GM23338 (cell line): Measurements from ENCODE around the gene IGFL4. TPM values are rescaled to one million over a fixed set of nuclear protein-coding genes. Genes with fewer than 3 reads are reported as not detected.

ENCODE experiments used
- ATAC-seq: fragments of 200-7000 bp; cut with Tn5 transposase; 3 replicates; pipeline ENCODE4 v1.9.1; 2020
- DNase-seq: peaks from one replicate; pipeline ENCODE4 v3.0.0-alpha.2; 2015; ENCODE audit warnings: low spot score
- H2AFZ ChIP-seq: fragments of 200-600 bp; sonication (generic); 2 replicates; pipeline ENCODE4 v1.8.0; 2016; ENCODE audit warnings: antibody characterized with exemption, mild to moderate bottlenecking, moderate library complexity
- H3F3A ChIP-seq: fragments of 200-600 bp; sonication (generic); replicated peaks from 2 replicates; pipeline ENCODE4 v1.8.0; 2017; ENCODE audit warnings: antibody characterized with exemption, mixed run types, low read depth
- H3K27ac ChIP-seq: fragments of 200-600 bp; sonication (generic); 2 replicates; pipeline ENCODE4 v1.6.1; 2016; ENCODE audit warnings: low read depth
- H3K27me3 ChIP-seq: fragments of 200-600 bp; sonication (generic); 2 replicates; pipeline ENCODE4 v1.8.0; 2016; ENCODE audit warnings: mild to moderate bottlenecking, mixed run types, moderate library complexity; ENCODE audit not compliant: insufficient read depth
- H3K36me3 ChIP-seq: fragments of 200-600 bp; sonication (generic); 2 replicates; pipeline ENCODE4 v1.8.0; 2016; ENCODE audit warnings: mild to moderate bottlenecking; ENCODE audit not compliant: insufficient read depth
- H3K4me1 ChIP-seq: fragments of 200-600 bp; sonication (generic); 2 replicates; pipeline ENCODE4 v1.8.0; 2016; ENCODE audit warnings: mild to moderate bottlenecking, moderate library complexity; ENCODE audit not compliant: insufficient read depth
- H3K4me2 ChIP-seq: fragments of 200-600 bp; sonication (generic); 2 replicates; pipeline ENCODE4 v1.7.1; 2017; ENCODE audit warnings: mixed run types
- H3K4me3 ChIP-seq: fragments of 200-600 bp; sonication (generic); 2 replicates; pipeline ENCODE4 v1.6.1; 2016; ENCODE audit warnings: mixed run types
- H3K79me2 ChIP-seq: fragments of 200-600 bp; sonication (generic); replicated peaks from 2 replicates; pipeline ENCODE4 v1.8.0; 2017; ENCODE audit warnings: mild to moderate bottlenecking; ENCODE audit not compliant: insufficient read depth
- H3K9me2 ChIP-seq: fragments of 200-600 bp; sonication (generic); 2 replicates; pipeline ENCODE4 v1.8.0; 2017; ENCODE audit not compliant: insufficient read depth
- H4K20me1 ChIP-seq: fragments of 200-600 bp; sonication (generic); replicated peaks from 2 replicates; pipeline ENCODE4 v1.8.0; 2017; ENCODE audit warnings: mild to moderate bottlenecking; ENCODE audit not compliant: insufficient read depth
- H3K27ac Mint-ChIP-seq: 2 replicates; pipeline ENCODE4 v1.8.0; 2020; ENCODE audit warnings: inconsistent platforms, mild to moderate bottlenecking, moderate library complexity, mixed read lengths
- H3K27me3 Mint-ChIP-seq: 3 replicates; pipeline ENCODE4 v1.8.0; 2022; ENCODE audit warnings: low read depth, mild to moderate bottlenecking, moderate library complexity, mixed read lengths, inconsistent platforms; ENCODE audit not compliant: insufficient read depth, poor library complexity
- H3K36me3 Mint-ChIP-seq: 3 replicates; pipeline ENCODE4 v1.8.0; 2021; ENCODE audit warnings: low read depth, mild to moderate bottlenecking, inconsistent platforms, moderate library complexity, mixed read lengths
- H3K4me1 Mint-ChIP-seq: 3 replicates; pipeline ENCODE4 v1.8.0; 2020; ENCODE audit warnings: mild to moderate bottlenecking, inconsistent platforms, mixed read lengths
- H3K4me3 Mint-ChIP-seq: 3 replicates; pipeline ENCODE4 v1.8.0; 2021; ENCODE audit warnings: moderate library complexity, mild to moderate bottlenecking, inconsistent platforms, mixed read lengths
- H3K9me3 Mint-ChIP-seq: 3 replicates; pipeline ENCODE4 v1.8.0; 2020; ENCODE audit warnings: moderate library complexity, mild to moderate bottlenecking, inconsistent platforms, mixed read lengths
- CREB1 ChIP-seq: fragments of 250-450 bp; sonication (Bioruptor Pico); IDR thresholded peaks from 2 replicates; pipeline ENCODE4 v1.5.0; 2020; ENCODE audit warnings: low read depth, mild to moderate bottlenecking, moderate library complexity
- CTCF ChIP-seq, 2 experiments: fragments of 200-600 bp in 1 of 2; sonication (generic) in 1 of 2; conservative IDR thresholded peaks; 2 replicates each; pipeline versions ENCODE4 v1.5.1 to v1.6.1; 2016 to 2017; ENCODE audit warnings: antibody characterized with exemption in 2 of 2, low read depth in 2 of 2, mild to moderate bottlenecking in 2 of 2, moderate library complexity in 1 of 2
- ETS1 ChIP-seq: IDR thresholded peaks from 2 replicates; pipeline ENCODE4 v1.6.1; 2016; ENCODE audit warnings: antibody characterized with exemption
- EZH2 ChIP-seq: fragments of 200-600 bp; sonication (generic); IDR thresholded peaks from one replicate; pipeline ENCODE4 v1.8.0; 2017; ENCODE audit warnings: antibody characterized with exemption, mild to moderate bottlenecking, low read depth; ENCODE audit not compliant: unreplicated experiment
- EZH2phosphoT487 ChIP-seq: fragments of 200-600 bp; sonication (generic); IDR thresholded peaks from one replicate; pipeline ENCODE4 v1.8.1; 2018; ENCODE audit warnings: antibody characterized with exemption; ENCODE audit not compliant: unreplicated experiment
- JUNB ChIP-seq: IDR thresholded peaks from one replicate; pipeline ENCODE4 v1.6.1; 2016; ENCODE audit warnings: antibody characterized with exemption; ENCODE audit not compliant: unreplicated experiment
- NANOG ChIP-seq: IDR thresholded peaks from 2 replicates; pipeline ENCODE4 v1.6.1; 2016; ENCODE audit warnings: antibody characterized with exemption, borderline replicate concordance
- POLR2AphosphoS5 ChIP-seq: IDR thresholded peaks from 2 replicates; pipeline ENCODE4 v1.6.1; 2016; ENCODE audit warnings: antibody characterized with exemption, low read depth
- REST ChIP-seq: IDR thresholded peaks from one replicate; pipeline ENCODE4 v1.6.1; 2018; ENCODE audit warnings: antibody characterized with exemption; ENCODE audit not compliant: unreplicated experiment
- STAT1 ChIP-seq: IDR thresholded peaks from one replicate; pipeline ENCODE4 v1.6.1; 2016; ENCODE audit warnings: antibody characterized with exemption; ENCODE audit not compliant: unreplicated experiment
- ZNF114 ChIP-seq: fragments of 250-450 bp; sonication (Bioruptor Pico); IDR thresholded peaks from 2 replicates; pipeline ENCODE4 v1.5.0; 2020; ENCODE audit warnings: mild to moderate bottlenecking, moderate library complexity
- ZNF331 ChIP-seq: fragments of 250-450 bp; sonication (Bioruptor Pico); IDR thresholded peaks from 2 replicates; pipeline ENCODE4 v1.5.0; 2020; ENCODE audit warnings: low read depth, mild to moderate bottlenecking, moderate library complexity
- ZNF462 ChIP-seq: fragments of 250-450 bp; sonication (Bioruptor Pico); IDR thresholded peaks from 2 replicates; pipeline ENCODE4 v1.5.0; 2020; ENCODE audit warnings: mild to moderate bottlenecking, moderate library complexity
- polyA plus RNA-seq: library from polyadenylated mRNA; unstranded; fragments of >200 nt; fragmentation: Nextera tagmentation; extraction: Ambion mirVana; gene quantifications from 2 replicates; pipeline ENCODE4 v1.2.1, GENCODE V29; 2016
- total RNA-seq: library from RNA; depleted of rRNA; stranded (reverse); fragments of >200 nt; shearing (Covaris generic); gene quantifications from 2 replicates; pipeline ENCODE4 v1.2.3, GENCODE V29; 2014

IGFL4 gene
- total and polyA plus RNA-seq, 2 experiments from 2014 or later: 0.06 to 0.87 TPM

- no peak overlapping the region for H3K4me3 Mint-ChIP-seq
- no peak for TF ChIP-seq ZNF462 (CRISPR knock-in tag)
- no peak for TF ChIP-seq ZNF114 (CRISPR knock-in tag)
- TF ChIP-seq EZH2: no peak
- no peak for TF ChIP-seq CTCF (conservative IDR thresholded peaks at IDR 0.05; ENCODE audit: low read depth in 2 of 2)
- TF ChIP-seq CREB1 (CRISPR knock-in tag): no peak
- no peak for TF ChIP-seq REST
- TF ChIP-seq EZH2phosphoT487: no peak
- no peak for TF ChIP-seq NANOG
- no peak for TF ChIP-seq ETS1
- TF ChIP-seq STAT1: no peak
- no peak for TF ChIP-seq JUNB
- TF ChIP-seq ZNF331 (CRISPR knock-in tag): no peak
- TF ChIP-seq POLR2AphosphoS5: no peak
- no peak overlapping the region for H3K4me3 ChIP-seq
These were observed 8.2 kb downstream of the IGFL4 start for GRCh38 chr19:46032597-46033025.

More at GRCh38 chr19:46032597-46033025, 8.2 kb downstream of the IGFL4 start:
- no peak for ATAC-seq
- H3F3A ChIP-seq: no peaks in the 10 kb centered on the region
- Mint-ChIP-seq H3K27ac (no peak overlapping the region), H3K27me3 (peaks cover 9% of the 10 kb centered on the region), H3K36me3 (peaks cover 7% of the 10 kb centered on the region; the same call in 1 of the 3 replicates), H3K9me3 (peaks cover 13% of the 10 kb centered on the region), H3K4me1 (no peaks in the 10 kb centered on the region)
- H4K20me1 ChIP-seq: no peaks in the 10 kb centered on the region; the same call in 1 of the 2 replicates
- H3K4me1 ChIP-seq: no peaks in the 10 kb centered on the region
- no peaks in the 10 kb centered on the region for H3K9me2 ChIP-seq
- H3K36me3 ChIP-seq: no peaks in the 10 kb centered on the region
- H3K4me2 ChIP-seq: no peak overlapping the region
- H2AFZ ChIP-seq: no peak overlapping the region
- no peak for DNase-seq
- no peaks in the 10 kb centered on the region for H3K27me3 ChIP-seq
- no peak overlapping the region for H3K27ac ChIP-seq
- H3K79me2 ChIP-seq: no peaks in the 10 kb centered on the region
